ENCODE results near the gene CERK.

The CERK gene

GRCh38 chr22:46748908-46749675 is 11.0 kb upstream of the CERK start:
- Histone ChIP-seq H3K4me1 (ENCODE audit: insufficient read depth, low read length) (no peaks in the 10 kb centered on the region), H3K9me3 (ENCODE audit: control insufficient read depth, insufficient read depth, low read length) (no peaks in the 10 kb centered on the region; the same call in 1 of the 2 replicates), H3K36me3 (ENCODE audit: insufficient read depth, low read length) (no peaks in the 10 kb centered on the region), H3K9ac (ENCODE audit: low read depth, low read length) (no peak overlapping the region)

- Histone ChIP-seq H3K36me3 (ENCODE audit: insufficient read depth, low read length) (no peaks in the 10 kb centered on the region), H3K9me3 (ENCODE audit: control insufficient read depth, insufficient read depth, low read length) (no peaks in the 10 kb centered on the region), H3K4me1 (ENCODE audit: insufficient read depth, low read length) (no peaks in the 10 kb centered on the region), H3K9ac (ENCODE audit: low read depth, low read length) (no peak overlapping the region)
Measured at GRCh38 chr22:46748206-46748907, 10.3 kb upstream of the CERK start.

- Histone ChIP-seq H3K4me1 (ENCODE audit: insufficient read depth, low read length) (no peaks in the 10 kb centered on the region), H3K9me3 (ENCODE audit: control insufficient read depth, insufficient read depth, low read length) (no peaks in the 10 kb centered on the region), H3K9ac (ENCODE audit: low read depth, low read length) (no peak overlapping the region), H3K36me3 (ENCODE audit: insufficient read depth, low read length) (no peaks in the 10 kb centered on the region)
Measured at GRCh38 chr22:46747646-46748045, 9.6 kb upstream of the CERK start.

GRCh38 chr22:46746620-46747019 is 8.6 kb upstream of the CERK start:
- no peaks in the 10 kb centered on the region for H3K9me3 ChIP-seq (ENCODE audit: control insufficient read depth, insufficient read depth, low read length)
- no peak overlapping the region for H3K9ac ChIP-seq (ENCODE audit: low read depth, low read length)
- H3K36me3 ChIP-seq (ENCODE audit: insufficient read depth, low read length): no peaks in the 10 kb centered on the region
- no peaks in the 10 kb centered on the region for H3K4me1 ChIP-seq (ENCODE audit: insufficient read depth, low read length)

GRCh38 chr22:46746192-46746591 is 8.1 kb upstream of the CERK start:
- no peaks in the 10 kb centered on the region for H3K36me3 ChIP-seq (ENCODE audit: insufficient read depth, low read length)
- H3K4me1 ChIP-seq (ENCODE audit: insufficient read depth, low read length): no peaks in the 10 kb centered on the region
- no peaks in the 10 kb centered on the region for H3K9me3 ChIP-seq (ENCODE audit: control insufficient read depth, insufficient read depth, low read length)
- no peak overlapping the region for H3K9ac ChIP-seq (ENCODE audit: low read depth, low read length)

GRCh38 chr22:46744581-46744980 is 6.5 kb upstream of the CERK start:
- H3K4me1 ChIP-seq (ENCODE audit: insufficient read depth, low read length): no peaks in the 10 kb centered on the region
- no peaks in the 10 kb centered on the region for H3K36me3 ChIP-seq (ENCODE audit: insufficient read depth, low read length)
- H3K9me3 ChIP-seq (ENCODE audit: control insufficient read depth, insufficient read depth, low read length): no peaks in the 10 kb centered on the region
- no peak overlapping the region for H3K9ac ChIP-seq (ENCODE audit: low read depth, low read length)

GRCh38 chr22:46742576-46743221 is 4.6 kb upstream of the CERK start:
- H3K4me1 ChIP-seq (ENCODE audit: insufficient read depth, low read length): peaks cover 3% of the 10 kb centered on the region; the same call in 1 of the 2 replicates
- H3K9ac ChIP-seq (ENCODE audit: low read depth, low read length): no peak overlapping the region
- H3K36me3 ChIP-seq (ENCODE audit: insufficient read depth, low read length): no peaks in the 10 kb centered on the region
- no peaks in the 10 kb centered on the region for H3K9me3 ChIP-seq (ENCODE audit: control insufficient read depth, insufficient read depth, low read length)

- Histone ChIP-seq H3K36me3 (ENCODE audit: insufficient read depth, low read length) (no peaks in the 10 kb centered on the region), H3K9ac (ENCODE audit: low read depth, low read length) (no peak overlapping the region), H3K9me3 (ENCODE audit: control insufficient read depth, insufficient read depth, low read length) (no peaks in the 10 kb centered on the region), H3K4me1 (ENCODE audit: insufficient read depth, low read length) (peaks cover 3% of the 10 kb centered on the region; the same call in 1 of the 2 replicates)
Measured at GRCh38 chr22:46741974-46742519, 4.0 kb upstream of the CERK start.

- H3K4me1 ChIP-seq (ENCODE audit: insufficient read depth, low read length): peaks cover 9% of the 10 kb centered on the region; the same call in 1 of the 2 replicates
- H3K36me3 ChIP-seq (ENCODE audit: insufficient read depth, low read length): no peaks in the 10 kb centered on the region
- no peaks in the 10 kb centered on the region for H3K9me3 ChIP-seq (ENCODE audit: control insufficient read depth, insufficient read depth, low read length)
- no peak overlapping the region for H3K9ac ChIP-seq (ENCODE audit: low read depth, low read length)
Measured at GRCh38 chr22:46740910-46741780, 3.1 kb upstream of the CERK start.

- Histone ChIP-seq H3K4me1 (ENCODE audit: insufficient read depth, low read length) (peaks cover 18% of the 10 kb centered on the region), H3K36me3 (ENCODE audit: insufficient read depth, low read length) (no peaks in the 10 kb centered on the region), H3K9me3 (ENCODE audit: control insufficient read depth, insufficient read depth, low read length) (no peaks in the 10 kb centered on the region), H3K9ac (ENCODE audit: low read depth, low read length) (no peak overlapping the region; the same call in 1 of the 2 replicates)
Measured at GRCh38 chr22:46739094-46739870, 1.2 kb upstream of the CERK start.

- Histone ChIP-seq H3K36me3 (ENCODE audit: insufficient read depth, low read length) (no peaks in the 10 kb centered on the region), H3K9ac (ENCODE audit: low read depth, low read length) (peak overlapping the region; percentile 60; the same call in 1 of the 2 replicates), H3K9me3 (ENCODE audit: control insufficient read depth, insufficient read depth, low read length) (no peaks in the 10 kb centered on the region), H3K4me1 (ENCODE audit: insufficient read depth, low read length) (peaks cover 18% of the 10 kb centered on the region)
Measured at GRCh38 chr22:46738647-46739093, 618 bp upstream of the CERK start.

GRCh38 chr22:46737105-46737975 is 712 bp downstream of the CERK start:
- Histone ChIP-seq H3K9me3 (ENCODE audit: control insufficient read depth, insufficient read depth, low read length) (no peaks in the 10 kb centered on the region), H3K4me1 (ENCODE audit: insufficient read depth, low read length) (peaks cover 18% of the 10 kb centered on the region), H3K9ac (ENCODE audit: low read depth, low read length) (peak overlapping the region; percentile 85), H3K36me3 (ENCODE audit: insufficient read depth, low read length) (no peaks in the 10 kb centered on the region)

Measured in ES-I3 (cell line).